ENCODE results near the gene ATP5MC2.

- TF ChIP-seq CTCF (IDR thresholded peaks at IDR 0.05; ENCODE audit: insufficient read depth, low read length) = no peak
- TF ChIP-seq POLR2AphosphoS5 (IDR thresholded peaks at IDR 0.05; ENCODE audit: low read depth) = no peak
- TF ChIP-seq REST (IDR thresholded peaks at IDR 0.05; ENCODE audit: insufficient replicate concordance, low read depth) = no peak
- no peak for TF ChIP-seq GABPA (IDR thresholded peaks at IDR 0.05; ENCODE audit: low read depth)
- TF ChIP-seq SPI1 (IDR thresholded peaks at IDR 0.05; ENCODE audit: borderline replicate concordance, low read depth) = no peak
Observed at GRCh38 chr12:53700567-53700966, 24.7 kb upstream of the ATP5MC2 start.
